PFSK-1 (cell line): ENCODE data around the gene STK11.

Source experiments
- FOXP2 ChIP-seq: optimal IDR thresholded peaks from 2 replicates; pipeline ENCODE3; 2011; ENCODE audit warnings: borderline replicate concordance, control low read depth, inconsistent platforms; ENCODE audit not compliant: insufficient read depth; ENCODE audit errors: extremely low read length, extremely low read depth
- POLR2AphosphoS5 ChIP-seq: IDR thresholded peaks from 2 replicates; pipeline ENCODE4 v1.6.1; 2012; ENCODE audit warnings: low read depth, mild to moderate bottlenecking, control low read depth, low read length, moderate library complexity
- SIN3A ChIP-seq: IDR thresholded peaks from 2 replicates; pipeline ENCODE4 v1.6.1; 2012; ENCODE audit warnings: mild to moderate bottlenecking, low read length, moderate library complexity, borderline replicate concordance; ENCODE audit not compliant: insufficient read depth
- TAF1 ChIP-seq: IDR thresholded peaks from 2 replicates; pipeline ENCODE4 v1.6.1; 2012; ENCODE audit warnings: low read length, control low read depth, borderline replicate concordance; ENCODE audit not compliant: insufficient read depth
- TF ChIP-seq, protein P1 (sequence below), 2 experiments: IDR thresholded peaks; 2 replicates each; pipeline versions ENCODE4 v1.6.1 to v1.8.0; 2011 to 2012; ENCODE audit warnings: low read depth in 2 of 2, low read length in 2 of 2, control low read depth in 1 of 2, inconsistent platforms in 1 of 2, mild to moderate bottlenecking in 1 of 2, moderate library complexity in 1 of 2; ENCODE audit not compliant: insufficient read depth in 1 of 2

STK11 gene

DNA sequence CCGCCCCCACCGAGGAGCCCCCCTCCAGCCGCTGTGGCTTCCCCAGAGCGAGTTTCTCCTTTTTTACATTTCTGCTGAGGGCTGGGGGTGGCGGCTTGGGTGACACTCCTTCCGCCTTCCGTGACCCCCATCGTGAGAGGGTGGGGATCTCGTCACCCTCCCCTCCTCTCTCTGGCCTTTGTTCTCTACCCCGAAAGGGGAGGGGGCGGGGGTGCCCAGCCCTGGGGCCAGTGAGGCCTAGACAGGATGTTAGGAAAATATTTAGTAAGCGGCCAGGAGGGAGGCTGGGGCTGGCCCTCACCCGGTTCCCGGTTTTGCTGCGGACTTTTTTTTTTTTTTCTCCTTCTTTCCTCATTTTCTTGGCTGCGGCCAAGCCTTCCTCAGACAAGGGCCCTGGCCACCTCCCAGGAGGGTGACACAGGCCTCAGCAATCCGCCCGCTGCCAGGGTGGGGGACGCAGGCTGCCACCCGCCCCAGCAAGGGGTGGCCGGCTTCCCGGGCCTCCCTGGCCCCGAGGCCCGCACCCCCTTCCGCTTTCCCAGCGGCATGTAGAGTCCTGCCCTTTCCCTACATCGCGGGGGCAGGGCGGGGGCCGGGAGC, 46.7 kb downstream of the STK11 start:
- TF ChIP-seq FOXP2 (no peak), TAF1 (no peak), SIN3A (no peak), POLR2AphosphoS5 (no peak; the same call in 1 of the 2 replicates)
- TF ChIP-seq, protein P1, sequence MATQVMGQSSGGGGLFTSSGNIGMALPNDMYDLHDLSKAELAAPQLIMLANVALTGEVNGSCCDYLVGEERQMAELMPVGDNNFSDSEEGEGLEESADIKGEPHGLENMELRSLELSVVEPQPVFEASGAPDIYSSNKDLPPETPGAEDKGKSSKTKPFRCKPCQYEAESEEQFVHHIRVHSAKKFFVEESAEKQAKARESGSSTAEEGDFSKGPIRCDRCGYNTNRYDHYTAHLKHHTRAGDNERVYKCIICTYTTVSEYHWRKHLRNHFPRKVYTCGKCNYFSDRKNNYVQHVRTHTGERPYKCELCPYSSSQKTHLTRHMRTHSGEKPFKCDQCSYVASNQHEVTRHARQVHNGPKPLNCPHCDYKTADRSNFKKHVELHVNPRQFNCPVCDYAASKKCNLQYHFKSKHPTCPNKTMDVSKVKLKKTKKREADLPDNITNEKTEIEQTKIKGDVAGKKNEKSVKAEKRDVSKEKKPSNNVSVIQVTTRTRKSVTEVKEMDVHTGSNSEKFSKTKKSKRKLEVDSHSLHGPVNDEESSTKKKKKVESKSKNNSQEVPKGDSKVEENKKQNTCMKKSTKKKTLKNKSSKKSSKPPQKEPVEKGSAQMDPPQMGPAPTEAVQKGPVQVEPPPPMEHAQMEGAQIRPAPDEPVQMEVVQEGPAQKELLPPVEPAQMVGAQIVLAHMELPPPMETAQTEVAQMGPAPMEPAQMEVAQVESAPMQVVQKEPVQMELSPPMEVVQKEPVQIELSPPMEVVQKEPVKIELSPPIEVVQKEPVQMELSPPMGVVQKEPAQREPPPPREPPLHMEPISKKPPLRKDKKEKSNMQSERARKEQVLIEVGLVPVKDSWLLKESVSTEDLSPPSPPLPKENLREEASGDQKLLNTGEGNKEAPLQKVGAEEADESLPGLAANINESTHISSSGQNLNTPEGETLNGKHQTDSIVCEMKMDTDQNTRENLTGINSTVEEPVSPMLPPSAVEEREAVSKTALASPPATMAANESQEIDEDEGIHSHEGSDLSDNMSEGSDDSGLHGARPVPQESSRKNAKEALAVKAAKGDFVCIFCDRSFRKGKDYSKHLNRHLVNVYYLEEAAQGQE (IDR thresholded peaks at IDR 0.05; ENCODE audit: insufficient read depth in 1 of 2, low read depth in 2 of 2, low read length in 2 of 2), result no peak

DNA sequence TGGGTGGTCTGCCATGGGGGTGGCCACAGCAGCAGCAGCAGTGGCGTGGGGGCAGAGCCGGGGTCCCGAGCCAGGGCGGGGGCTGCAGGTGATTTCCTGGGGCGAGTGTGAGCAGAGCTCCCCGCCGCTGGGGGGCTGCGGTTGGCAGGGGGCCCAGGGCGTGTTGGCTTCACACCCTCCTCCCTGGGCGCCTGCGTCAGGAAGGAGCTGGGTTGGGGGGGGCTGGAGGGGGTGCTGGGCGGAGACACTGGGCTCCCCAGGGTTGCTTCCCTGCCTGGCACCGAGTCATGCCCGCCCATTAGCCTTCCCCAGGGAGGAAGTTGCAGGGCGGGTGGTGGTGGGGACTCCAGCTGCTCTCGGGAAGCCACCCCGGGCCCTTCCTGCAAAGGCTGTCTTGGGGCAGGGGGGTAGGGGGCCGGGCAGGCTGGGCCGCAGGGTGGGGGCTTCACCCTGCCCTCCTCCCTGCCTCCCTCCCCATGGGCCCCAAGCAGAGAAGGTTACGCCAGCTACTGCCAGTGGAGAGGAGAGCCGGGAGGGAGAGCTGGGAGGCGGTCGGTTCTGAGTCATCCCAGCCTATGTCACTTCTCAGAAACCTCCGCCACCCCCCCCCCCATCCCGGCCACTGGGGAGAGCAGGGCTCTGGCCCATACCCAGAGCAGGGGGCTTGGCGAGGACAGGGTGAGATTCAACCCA, 47.4 kb downstream of the STK11 start:
- TF ChIP-seq, protein P1 (IDR thresholded peaks at IDR 0.05; ENCODE audit: insufficient read depth in 1 of 2, low read depth in 2 of 2, low read length in 2 of 2), result no peak
- TF ChIP-seq TAF1, result no peak
- no peak for TF ChIP-seq SIN3A
- no peak for TF ChIP-seq POLR2AphosphoS5
- TF ChIP-seq FOXP2, result no peak

DNA sequence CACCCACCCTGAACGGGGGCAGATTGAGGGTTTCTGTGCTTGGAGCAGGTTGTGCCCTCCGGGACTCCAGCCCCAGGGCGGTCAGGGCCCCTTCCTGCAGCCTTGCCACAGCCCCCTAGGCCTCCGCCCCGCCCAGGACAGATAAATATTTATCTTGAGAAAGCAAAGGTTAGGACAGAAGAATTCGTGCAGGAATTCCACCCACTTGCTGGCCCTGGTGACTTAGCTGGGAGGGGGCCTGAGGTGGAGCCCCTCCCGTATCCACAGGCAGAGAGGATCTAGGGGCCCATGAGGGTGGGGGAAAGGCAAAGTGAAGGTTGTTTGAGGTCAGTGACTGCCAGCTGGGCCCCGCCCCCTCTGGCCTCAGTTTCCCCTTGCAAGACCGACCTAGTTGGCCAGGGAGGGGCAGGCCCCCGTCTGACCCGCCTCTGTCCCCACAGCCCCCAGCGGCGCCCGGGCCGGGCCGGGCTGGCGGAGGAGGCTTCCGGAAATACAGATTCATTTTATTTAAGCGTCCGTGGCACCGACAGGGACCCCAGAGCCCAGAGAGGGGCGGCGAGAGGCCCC, 48.0 kb downstream of the STK11 start:
- TF ChIP-seq FOXP2 (no peak), TAF1 (no peak), POLR2AphosphoS5 (no peak; the same call in 1 of the 2 replicates), SIN3A (no peak)
- TF ChIP-seq, protein P1 (IDR thresholded peaks at IDR 0.05; ENCODE audit: insufficient read depth in 1 of 2, low read depth in 2 of 2, low read length in 2 of 2), result no peak

DNA sequence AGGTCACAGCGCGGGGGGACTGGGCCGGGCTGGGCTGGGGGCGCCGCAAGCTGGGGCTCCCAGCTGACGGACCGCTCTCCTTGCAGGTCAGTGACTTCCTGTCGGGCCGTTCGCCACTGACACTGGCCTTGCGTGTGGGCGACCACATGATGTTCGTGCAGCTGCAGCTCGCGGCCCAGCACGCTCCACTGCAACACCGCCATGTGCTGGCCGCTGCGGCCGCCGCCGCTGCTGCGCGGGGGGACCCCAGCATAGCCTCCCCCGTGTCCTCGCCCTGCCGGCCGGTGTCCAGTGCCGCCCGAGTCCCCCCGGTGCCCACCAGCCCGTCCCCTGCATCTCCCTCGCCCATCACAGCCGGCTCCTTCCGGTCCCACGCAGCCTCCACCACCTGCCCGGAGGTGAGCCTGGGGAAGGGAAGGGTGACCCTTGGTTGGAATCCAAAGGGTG, 48.5 kb downstream of the STK11 start:
- TF ChIP-seq, protein P1 (IDR thresholded peaks at IDR 0.05; ENCODE audit: insufficient read depth in 1 of 2, low read depth in 2 of 2, low read length in 2 of 2), result no peak
- no peak for TF ChIP-seq POLR2AphosphoS5
- no peak for TF ChIP-seq TAF1
- TF ChIP-seq FOXP2, result no peak
- no peak for TF ChIP-seq SIN3A
